Measurements from ENCODE around the gene ADAM8.

- TF ChIP-seq CTCF (optimal IDR thresholded peaks at IDR 0.05 in 1 of 3, IDR thresholded peaks at IDR 0.05 in 1 of 3, conservative IDR thresholded peaks at IDR 0.05 in 1 of 3; ENCODE audit: extremely low read depth in 1 of 3, insufficient read depth in 2 of 3, low read length in 3 of 3): peak in 2 of 3 experiments; percentile 10 to 30
- no peak for TF ChIP-seq EZH2 (IDR thresholded peaks at IDR 0.05; ENCODE audit: low read length)
These were observed 980 bp downstream of the ADAM8 start for GRCh38 chr10:133275684-133276092.

All from keratinocyte (primary cell).